HepG2 (cell line): ENCODE data around the gene TEKT1. TPM values are rescaled to one million over a fixed set of nuclear protein-coding genes. Genes with fewer than 3 reads are reported as not detected.

Experiments
- ADNP ChIP-seq: sonication (generic); formaldehyde crosslinking; IDR thresholded peaks from 2 replicates; pipeline ENCODE4 v1.4.0; 2020; ENCODE audit warnings: missing genetic modification reagents
- ARID2 ChIP-seq: sonication (generic); formaldehyde crosslinking; IDR thresholded peaks from 2 replicates; pipeline ENCODE4 v1.8.1; 2022; ENCODE audit warnings: mild to moderate bottlenecking, missing genetic modification reagents, borderline replicate concordance
- BCL6 ChIP-seq: IDR thresholded peaks from 2 replicates; pipeline ENCODE4 v1.6.1; 2016; ENCODE audit warnings: missing genetic modification reagents, missing compliant biosample characterization
- DNMT3B ChIP-seq: conservative IDR thresholded peaks from 2 replicates; pipeline ENCODE4 v1.6.1; 2016; ENCODE audit warnings: missing biosample characterization, control low read depth
- HNRNPLL ChIP-seq: fragments of 200-400 bp; formaldehyde crosslinking; IDR thresholded peaks from 2 replicates; pipeline ENCODE4 v1.6.1; 2017; ENCODE audit warnings: mild to moderate bottlenecking, low read depth, low read length; ENCODE audit not compliant: poor library complexity, severe bottlenecking
- MEIS1 ChIP-seq: sonication (generic); formaldehyde crosslinking; IDR thresholded peaks from 2 replicates; pipeline ENCODE4 v1.9.0; 2021; ENCODE audit warnings: mild to moderate bottlenecking, missing genetic modification reagents, moderate library complexity, borderline replicate concordance
- MIXL1 ChIP-seq: IDR thresholded peaks from 2 replicates; pipeline ENCODE4 v1.6.1; 2016
- NFE2L1 ChIP-seq: sonication (generic); formaldehyde crosslinking; IDR thresholded peaks from 2 replicates; pipeline ENCODE4 v1.4.0; 2020; ENCODE audit warnings: missing genetic modification reagents, mild to moderate bottlenecking, borderline replicate concordance
- SP4 ChIP-seq: sonication (generic); formaldehyde crosslinking; IDR thresholded peaks from 2 replicates; pipeline ENCODE4 v1.8.1; 2023; ENCODE audit warnings: mild to moderate bottlenecking, missing genetic modification reagents
- TBX2 ChIP-seq: sonication (generic); formaldehyde crosslinking; IDR thresholded peaks from 2 replicates; pipeline ENCODE4 v1.5.0; 2020; ENCODE audit warnings: missing genetic modification reagents, mild to moderate bottlenecking, borderline replicate concordance
- THAP9 ChIP-seq: sonication (generic); formaldehyde crosslinking; IDR thresholded peaks from 2 replicates; pipeline ENCODE4; 2020; ENCODE audit warnings: missing genetic modification reagents, mild to moderate bottlenecking, borderline replicate concordance
- WIZ ChIP-seq: sonication (generic); formaldehyde crosslinking; IDR thresholded peaks from 2 replicates; pipeline ENCODE4 v1.5.1; 2020; ENCODE audit warnings: mild to moderate bottlenecking, missing genetic modification reagents
- ZMAT3 ChIP-seq: sonication (generic); formaldehyde crosslinking; conservative IDR thresholded peaks from 2 replicates; pipeline ENCODE4 v1.7.0; 2021; ENCODE audit warnings: missing genetic modification reagents
- ZMYM4 ChIP-seq: sonication (generic); formaldehyde crosslinking; IDR thresholded peaks from 2 replicates; pipeline ENCODE4 v1.8.1; 2023; ENCODE audit warnings: mild to moderate bottlenecking, missing genetic modification reagents
- ZNF264 ChIP-seq: sonication (generic); formaldehyde crosslinking; IDR thresholded peaks from 2 replicates; pipeline ENCODE4 v1.4.0; 2020; ENCODE audit warnings: missing genetic modification reagents
- ZNF335 ChIP-seq: sonication (generic); formaldehyde crosslinking; IDR thresholded peaks from 2 replicates; pipeline ENCODE4 v1.4.0; 2020; ENCODE audit warnings: missing genetic modification reagents
- ZNF563 ChIP-seq: sonication (generic); formaldehyde crosslinking; IDR thresholded peaks from 2 replicates; pipeline ENCODE4 v1.8.0; 2022; ENCODE audit warnings: mild to moderate bottlenecking, moderate library complexity, missing genetic modification reagents
- ZNF777 ChIP-seq: sonication (generic); formaldehyde crosslinking; IDR thresholded peaks from 2 replicates; pipeline ENCODE4 v1.4.0; 2020; ENCODE audit warnings: missing genetic modification reagents
- ZNF879 ChIP-seq: sonication (generic); formaldehyde crosslinking; IDR thresholded peaks from 2 replicates; pipeline ENCODE4 v1.8.1; 2023; ENCODE audit warnings: missing genetic modification reagents
- polyA plus RNA-seq, 8 experiments: library from polyadenylated mRNA; depleted of rRNA in 3 of 8; stranded (reverse) in 7 of 8; unstranded in 1 of 8; fragments of >200 nt; fragmentation: Illumina TruSeq in 4 of 8; extraction: Trizol in 4 of 8; gene quantifications; 2 replicates each; pipeline versions ENCODE4 v1.2.1 to v1.2.3, GENCODE V29; 2011 to 2016; ENCODE audit warnings: low read depth in 4 of 8, missing spikeins in 1 of 8, mixed read lengths in 1 of 8; ENCODE audit not compliant: insufficient read depth in 1 of 8
- total RNA-seq, 5 experiments: library from RNA; depleted of rRNA; stranded (reverse); fragments of >200 nt; fragmentation: Illumina TruSeq; extraction: Trizol; gene quantifications; 2 replicates each; pipeline ENCODE4 v1.2.3, GENCODE V29; 2016; ENCODE audit warnings: low read depth in 1 of 5
- TF ChIP-seq, protein P1 (sequence below): sonication (generic); formaldehyde crosslinking; IDR thresholded peaks from 2 replicates; pipeline ENCODE4 v1.5.0; 2020; ENCODE audit warnings: mild to moderate bottlenecking, missing genetic modification reagents
- TF ChIP-seq, protein P2 (sequence below): sonication (generic); formaldehyde crosslinking; IDR thresholded peaks from 2 replicates; pipeline ENCODE4 v1.5.1; 2020; ENCODE audit warnings: missing genetic modification reagents, mild to moderate bottlenecking, borderline replicate concordance
- TF ChIP-seq, protein P3 (sequence below): IDR thresholded peaks from 2 replicates; pipeline ENCODE4 v1.6.1; 2018; ENCODE audit warnings: missing genetic modification reagents

Gene TEKT1
- total and polyA plus RNA-seq, 2 of the 13 experiments (the other 11 are each of a cell fraction or from before 2014, with no cell fraction given) = not detected

- TF ChIP-seq SP4 (CRISPR knock-in tag) = no peak
- no peak for TF ChIP-seq ZMYM4
- no peak for TF ChIP-seq ADNP
- TF ChIP-seq MEIS1 (CRISPR knock-in tag) = no peak
- no peak for TF ChIP-seq ZNF264 (CRISPR knock-in tag)
- no peak for TF ChIP-seq ZNF335
- no peak for TF ChIP-seq ARID2 (CRISPR knock-in tag)
- TF ChIP-seq, protein P1, sequence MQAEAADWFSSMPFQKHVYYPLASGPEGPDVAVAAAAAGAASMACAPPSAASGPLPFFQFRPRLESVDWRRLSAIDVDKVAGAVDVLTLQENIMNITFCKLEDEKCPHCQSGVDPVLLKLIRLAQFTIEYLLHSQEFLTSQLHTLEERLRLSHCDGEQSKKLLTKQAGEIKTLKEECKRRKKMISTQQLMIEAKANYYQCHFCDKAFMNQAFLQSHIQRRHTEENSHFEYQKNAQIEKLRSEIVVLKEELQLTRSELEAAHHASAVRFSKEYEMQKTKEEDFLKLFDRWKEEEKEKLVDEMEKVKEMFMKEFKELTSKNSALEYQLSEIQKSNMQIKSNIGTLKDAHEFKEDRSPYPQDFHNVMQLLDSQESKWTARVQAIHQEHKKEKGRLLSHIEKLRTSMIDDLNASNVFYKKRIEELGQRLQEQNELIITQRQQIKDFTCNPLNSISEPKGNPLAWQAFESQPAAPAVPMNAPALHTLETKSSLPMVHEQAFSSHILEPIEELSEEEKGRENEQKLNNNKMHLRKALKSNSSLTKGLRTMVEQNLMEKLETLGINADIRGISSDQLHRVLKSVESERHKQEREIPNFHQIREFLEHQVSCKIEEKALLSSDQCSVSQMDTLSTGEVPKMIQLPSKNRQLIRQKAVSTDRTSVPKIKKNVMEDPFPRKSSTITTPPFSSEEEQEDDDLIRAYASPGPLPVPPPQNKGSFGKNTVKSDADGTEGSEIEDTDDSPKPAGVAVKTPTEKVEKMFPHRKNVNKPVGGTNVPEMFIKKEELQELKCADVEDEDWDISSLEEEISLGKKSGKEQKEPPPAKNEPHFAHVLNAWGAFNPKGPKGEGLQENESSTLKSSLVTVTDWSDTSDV (CRISPR knock-in tag) = no peak
- TF ChIP-seq NFE2L1 (CRISPR knock-in tag) = no peak
- TF ChIP-seq, protein P2, sequence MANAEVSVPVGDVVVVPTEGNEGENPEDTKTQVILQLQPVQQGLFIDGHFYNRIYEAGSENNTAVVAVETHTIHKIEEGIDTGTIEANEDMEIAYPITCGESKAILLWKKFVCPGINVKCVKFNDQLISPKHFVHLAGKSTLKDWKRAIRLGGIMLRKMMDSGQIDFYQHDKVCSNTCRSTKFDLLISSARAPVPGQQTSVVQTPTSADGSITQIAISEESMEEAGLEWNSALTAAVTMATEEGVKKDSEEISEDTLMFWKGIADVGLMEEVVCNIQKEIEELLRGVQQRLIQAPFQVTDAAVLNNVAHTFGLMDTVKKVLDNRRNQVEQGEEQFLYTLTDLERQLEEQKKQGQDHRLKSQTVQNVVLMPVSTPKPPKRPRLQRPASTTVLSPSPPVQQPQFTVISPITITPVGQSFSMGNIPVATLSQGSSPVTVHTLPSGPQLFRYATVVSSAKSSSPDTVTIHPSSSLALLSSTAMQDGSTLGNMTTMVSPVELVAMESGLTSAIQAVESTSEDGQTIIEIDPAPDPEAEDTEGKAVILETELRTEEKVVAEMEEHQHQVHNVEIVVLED (CRISPR knock-in tag) = no peak
- TF ChIP-seq ZNF879 (CRISPR knock-in tag) = no peak
- TF ChIP-seq ZNF563 (CRISPR knock-in tag) = no peak
- TF ChIP-seq HNRNPLL = peak; percentile 86
- TF ChIP-seq DNMT3B (CRISPR knock-in tag) = no peak
- TF ChIP-seq BCL6 (CRISPR knock-in tag) = no peak
- TF ChIP-seq ZMAT3 (CRISPR knock-in tag) = no peak
- TF ChIP-seq MIXL1 = no peak
- no peak for TF ChIP-seq ZNF777 (CRISPR knock-in tag)
- TF ChIP-seq WIZ (CRISPR knock-in tag) = no peak
- TF ChIP-seq TBX2 (CRISPR knock-in tag) = no peak
- peak; percentile 15; the same call in 1 of the 2 replicates for TF ChIP-seq THAP9 (CRISPR knock-in tag)
- TF ChIP-seq, protein P3, sequence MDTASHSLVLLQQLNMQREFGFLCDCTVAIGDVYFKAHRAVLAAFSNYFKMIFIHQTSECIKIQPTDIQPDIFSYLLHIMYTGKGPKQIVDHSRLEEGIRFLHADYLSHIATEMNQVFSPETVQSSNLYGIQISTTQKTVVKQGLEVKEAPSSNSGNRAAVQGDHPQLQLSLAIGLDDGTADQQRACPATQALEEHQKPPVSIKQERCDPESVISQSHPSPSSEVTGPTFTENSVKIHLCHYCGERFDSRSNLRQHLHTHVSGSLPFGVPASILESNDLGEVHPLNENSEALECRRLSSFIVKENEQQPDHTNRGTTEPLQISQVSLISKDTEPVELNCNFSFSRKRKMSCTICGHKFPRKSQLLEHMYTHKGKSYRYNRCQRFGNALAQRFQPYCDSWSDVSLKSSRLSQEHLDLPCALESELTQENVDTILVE (CRISPR knock-in tag) = no peak
These were observed at the start of gene TEKT1 (continued) for GRCh38 chr17:6831661-6832263.
